DOHH2 (cell line): Measurements from ENCODE around the gene FASTKD1.

Experiments used
- CTCF ChIP-seq: fragments of 200-600 bp; sonication (generic); IDR thresholded peaks from one replicate; pipeline ENCODE4 v1.5.1; 2014; ENCODE audit warnings: antibody characterized with exemption, mild to moderate bottlenecking, low read depth, low read length; ENCODE audit not compliant: poor library complexity, severe bottlenecking
- EZH2phosphoT487 ChIP-seq: fragments of 200-600 bp; sonication (generic); IDR thresholded peaks from 2 replicates; pipeline ENCODE4 v1.6.1; 2017; ENCODE audit warnings: borderline replicate concordance, mild to moderate bottlenecking, antibody characterized with exemption, low read length, moderate library complexity, mixed read lengths

- TF ChIP-seq CTCF (no peak), EZH2phosphoT487 (no peak)
Observed at GRCh38 chr2:169495310-169495928, 78.2 kb downstream of the FASTKD1 start.
